ENCODE data around the gene DPYD. TPM values are rescaled to one million over a fixed set of nuclear protein-coding genes. Genes with fewer than 3 reads are reported as not detected.

Gene DPYD
- total RNA-seq, 1 donor from 2014 or later = 9.2 TPM

GRCh38 chr1:97136996-97137395, 783.8 kb downstream of the DPYD start:
- TF ChIP-seq, protein P1, sequence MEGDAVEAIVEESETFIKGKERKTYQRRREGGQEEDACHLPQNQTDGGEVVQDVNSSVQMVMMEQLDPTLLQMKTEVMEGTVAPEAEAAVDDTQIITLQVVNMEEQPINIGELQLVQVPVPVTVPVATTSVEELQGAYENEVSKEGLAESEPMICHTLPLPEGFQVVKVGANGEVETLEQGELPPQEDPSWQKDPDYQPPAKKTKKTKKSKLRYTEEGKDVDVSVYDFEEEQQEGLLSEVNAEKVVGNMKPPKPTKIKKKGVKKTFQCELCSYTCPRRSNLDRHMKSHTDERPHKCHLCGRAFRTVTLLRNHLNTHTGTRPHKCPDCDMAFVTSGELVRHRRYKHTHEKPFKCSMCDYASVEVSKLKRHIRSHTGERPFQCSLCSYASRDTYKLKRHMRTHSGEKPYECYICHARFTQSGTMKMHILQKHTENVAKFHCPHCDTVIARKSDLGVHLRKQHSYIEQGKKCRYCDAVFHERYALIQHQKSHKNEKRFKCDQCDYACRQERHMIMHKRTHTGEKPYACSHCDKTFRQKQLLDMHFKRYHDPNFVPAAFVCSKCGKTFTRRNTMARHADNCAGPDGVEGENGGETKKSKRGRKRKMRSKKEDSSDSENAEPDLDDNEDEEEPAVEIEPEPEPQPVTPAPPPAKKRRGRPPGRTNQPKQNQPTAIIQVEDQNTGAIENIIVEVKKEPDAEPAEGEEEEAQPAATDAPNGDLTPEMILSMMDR (IDR thresholded peaks at IDR 0.05; ENCODE audit: borderline replicate concordance) = no peak
- H3K4me1 ChIP-seq = peaks cover 13% of the 10 kb centered on the region
- H3K27me3 ChIP-seq (ENCODE audit: low read depth) = no peaks in the 10 kb centered on the region
- H3K27ac ChIP-seq (replicated peaks) = no peak overlapping the region
- DNase-seq = no peak
- H3K36me3 ChIP-seq = no peaks in the 10 kb centered on the region
- H3K4me3 ChIP-seq = no peak overlapping the region
- no peaks in the 10 kb centered on the region for H3K9me3 ChIP-seq (replicated peaks)
- intact Hi-C loops (cut with micrococcal nuclease) = no loop called here

DNA sequence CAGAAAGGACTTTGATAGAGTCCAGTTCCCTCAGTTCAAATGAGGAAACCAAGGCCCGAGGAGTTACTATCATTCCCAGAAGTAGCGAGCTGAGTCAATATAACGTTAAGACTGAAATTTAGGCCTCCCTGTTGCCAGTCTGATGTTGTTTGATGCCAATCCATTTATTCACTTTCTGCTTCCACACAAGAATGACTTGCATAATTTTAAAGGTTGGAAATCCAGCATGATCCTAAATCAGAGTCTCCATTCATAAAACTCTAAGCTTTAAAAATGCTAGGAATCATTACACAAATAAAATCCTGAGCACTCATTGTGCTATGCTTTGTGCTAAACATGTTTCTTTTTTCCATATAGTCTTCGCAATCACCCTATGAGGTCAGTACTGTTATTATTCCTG, 784.9 kb downstream of the DPYD start:
- intact Hi-C loops (cut with micrococcal nuclease) = no loop called here
- no peak for DNase-seq
- Histone ChIP-seq H3K4me3 (no peak overlapping the region), H3K27ac (replicated peaks) (no peak overlapping the region), H3K4me1 (peaks cover 13% of the 10 kb centered on the region), H3K36me3 (no peaks in the 10 kb centered on the region), H3K9me3 (replicated peaks) (no peaks in the 10 kb centered on the region), H3K27me3 (ENCODE audit: low read depth) (no peaks in the 10 kb centered on the region)
- TF ChIP-seq, protein P1 (IDR thresholded peaks at IDR 0.05; ENCODE audit: borderline replicate concordance) = no peak

DNA sequence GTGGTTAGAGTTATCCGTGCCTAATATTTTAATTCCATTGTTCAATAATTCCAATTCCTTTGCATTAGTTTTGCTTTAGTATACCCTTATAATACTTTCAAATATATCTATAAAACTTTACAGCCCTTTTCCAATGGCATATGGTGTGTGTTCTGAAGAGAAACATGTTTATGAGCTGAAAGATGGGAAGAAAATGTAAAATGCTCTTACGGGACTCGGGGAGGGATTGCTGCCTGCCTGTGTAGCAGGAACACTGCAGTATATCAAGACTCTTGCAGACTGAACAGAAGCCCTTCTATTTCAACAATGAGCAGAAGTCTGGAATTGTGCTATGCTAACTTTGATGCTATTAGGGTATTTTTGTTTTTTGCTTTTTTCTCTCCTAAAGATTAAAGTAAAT, 792.4 kb downstream of the DPYD start:
- no peak overlapping the region for H3K4me3 ChIP-seq
- TF ChIP-seq, protein P1 (IDR thresholded peaks at IDR 0.05; ENCODE audit: borderline replicate concordance) = no peak
- no peaks in the 10 kb centered on the region for H3K4me1 ChIP-seq
- no peaks in the 10 kb centered on the region for H3K36me3 ChIP-seq
- H3K27me3 ChIP-seq (ENCODE audit: low read depth) = no peaks in the 10 kb centered on the region
- H3K27ac ChIP-seq (replicated peaks) = no peak overlapping the region
- intact Hi-C loops (cut with micrococcal nuclease) = no loop called here
- DNase-seq = no peak
- no peaks in the 10 kb centered on the region for H3K9me3 ChIP-seq (replicated peaks)

GRCh38 chr1:97123717-97124431, 797.0 kb downstream of the DPYD start:
- H3K4me1 ChIP-seq = no peaks in the 10 kb centered on the region
- intact Hi-C loops (cut with micrococcal nuclease) = no loop called here

GRCh38 chr1:97120806-97121205, 800.0 kb downstream of the DPYD start:
- H3K27me3 ChIP-seq (ENCODE audit: low read depth) = no peaks in the 10 kb centered on the region
- TF ChIP-seq, protein P1 (IDR thresholded peaks at IDR 0.05; ENCODE audit: borderline replicate concordance) = no peak

More at GRCh38 chr1:97123717-97124431, 797.0 kb downstream of the DPYD start:
- Histone ChIP-seq H3K9me3 (replicated peaks) (no peaks in the 10 kb centered on the region), H3K36me3 (no peaks in the 10 kb centered on the region), H3K27ac (replicated peaks) (no peak overlapping the region), H3K4me3 (no peak overlapping the region), H3K27me3 (ENCODE audit: low read depth) (no peaks in the 10 kb centered on the region)
- TF ChIP-seq, protein P1 (IDR thresholded peaks at IDR 0.05; ENCODE audit: borderline replicate concordance) = no peak
- DNase-seq = no peak

More at GRCh38 chr1:97120806-97121205, 800.0 kb downstream of the DPYD start:
- DNase-seq = no peak
- no peak overlapping the region for H3K4me3 ChIP-seq
- intact Hi-C loops (cut with micrococcal nuclease) = no loop called here
- H3K36me3 ChIP-seq = no peaks in the 10 kb centered on the region
- no peaks in the 10 kb centered on the region for H3K9me3 ChIP-seq (replicated peaks)
- no peak overlapping the region for H3K27ac ChIP-seq (replicated peaks)
- H3K4me1 ChIP-seq = no peaks in the 10 kb centered on the region
